Right ventricle myocardium superior (tissue), 1 donor: ENCODE results near the gene QPRT. TPM values are rescaled to one million over a fixed set of nuclear protein-coding genes. Genes with fewer than 3 reads are reported as not detected.
A peak's percentile ranks its signal among the peaks of the same experiment; 100 is the strongest.
"Not testable (repeated sequence)": the region's sequence is repeated elsewhere in the genome, so short reads cannot be mapped to it uniquely, and the experiment has no call there.

ENCODE experiments used
- ATAC-seq: fragments of 200-7000 bp; cut with Tn5 transposase; one replicate; pipeline ENCODE4 v1.9.1; 2020; ENCODE audit warnings: mild to moderate bottlenecking; ENCODE audit not compliant: poor library complexity
- DNase-seq: peaks from one replicate; pipeline ENCODE4 v3.0.0-alpha.2; 2020
- intact Hi-C: fragments of 100-400 bp; cut with DNase I; formaldehyde crosslinking; loops from one replicate; pipeline ENCODE4 v1.11.2; 2022
- total RNA-seq: library from RNA; stranded (reverse); fragmentation: NEBNext Ultra II Directional; extraction: Animal tissue kit (Norgen Biotek cat#: 25700); gene quantifications from one replicate; pipeline ENCODE4 v1.2.1, GENCODE V29; 2021
- donor health status: DM: no; HTN: yes; CAD: no; lungs with severe emphysema.

QPRT gene
- total RNA-seq, 1 donor from 2014 or later, result 31.8 TPM

GRCh38 chr16:29686740-29687332, 7.9 kb downstream of the QPRT start:
- intact Hi-C loops, result no loop called here
- no peak for ATAC-seq

GRCh38 chr16:29687755-29688154, 8.8 kb downstream of the QPRT start:
- intact Hi-C loops, result no loop called here

More at GRCh38 chr16:29686740-29687332, 7.9 kb downstream of the QPRT start:
- no peak for DNase-seq

GRCh38 chr16:29688172-29688571, 9.2 kb downstream of the QPRT start:
- DNase-seq, result no peak
- ATAC-seq, result no peak

More at GRCh38 chr16:29687755-29688154, 8.8 kb downstream of the QPRT start:
- DNase-seq (no peak), ATAC-seq (no peak)

GRCh38 chr16:29689490-29690351, 10.7 kb downstream of the QPRT start:
- intact Hi-C loops, ATAC-seq, DNase-seq: not testable (repeated sequence)

More at GRCh38 chr16:29688172-29688571, 9.2 kb downstream of the QPRT start:
- intact Hi-C loops, result no loop called here

- ATAC-seq, intact Hi-C loops, DNase-seq: not testable (repeated sequence)
Observed at GRCh38 chr16:29692606-29693005, 13.6 kb downstream of the QPRT start.

- DNase-seq (no peak), ATAC-seq (no peak)
- intact Hi-C loops, result loop anchor here (5.0 kb wide), 1 partner anchor 328 kb away; the partner anchor contains the start of gene C16orf92
Observed at GRCh38 chr16:29694384-29695195, 15.6 kb downstream of the QPRT start.

- intact Hi-C loops, result loop anchor here (5.0 kb wide), 1 partner anchor 327 kb away; the partner anchor contains the start of gene C16orf92
- not testable (repeated sequence) for DNase-seq, ATAC-seq
Observed at GRCh38 chr16:29695675-29696074, 16.7 kb downstream of the QPRT start.

GRCh38 chr16:29696881-29697331, 17.9 kb downstream of the QPRT start:
- DNase-seq, result no peak
- intact Hi-C loops, result loop anchor here (5.0 kb wide), 1 partner anchor 325 kb away; the partner anchor contains the start of gene C16orf92
- ATAC-seq, result no peak

GRCh38 chr16:29697391-29697790, 18.4 kb downstream of the QPRT start:
- intact Hi-C loops, result loop anchor here (5.0 kb wide), 1 partner anchor 325 kb away; the partner anchor contains the start of gene C16orf92
- ATAC-seq (no peak), DNase-seq (no peak)

GRCh38 chr16:29698042-29698441, 19.1 kb downstream of the QPRT start:
- intact Hi-C loops, result loop anchor here (5.0 kb wide), 1 partner anchor 324 kb away; the partner anchor contains the start of gene C16orf92
- ATAC-seq, result no peak
- DNase-seq, result no peak

GRCh38 chr16:29698484-29699323, 19.7 kb downstream of the QPRT start:
- intact Hi-C loops, result loop anchor here (5.0 kb wide), 1 partner anchor 324 kb away; the partner anchor contains the start of gene C16orf92
- ATAC-seq (no peak), DNase-seq (no peak)

- intact Hi-C loops, result loop anchor here (5.0 to 10.0 kb wide), 2 partner anchors 145 to 323 kb away; partner anchors contain the start of gene C16orf92
- ATAC-seq (no peak), DNase-seq (no peak)
Observed at GRCh38 chr16:29699324-29700219, 20.6 kb downstream of the QPRT start.

GRCh38 chr16:29700253-29700987, 21.4 kb downstream of the QPRT start:
- intact Hi-C loops, result loop anchor here (10.0 kb wide), 1 partner anchor 144 kb away; no protein-coding TSS in a partner anchor
- DNase-seq (peak; percentile 83), ATAC-seq (peak; percentile 93)

- DNase-seq, result no peak
- ATAC-seq, result no peak
- intact Hi-C loops, result loop anchor here (10.0 kb wide), 1 partner anchor 144 kb away; no protein-coding TSS in a partner anchor
Observed at GRCh38 chr16:29701214-29701555, 22.2 kb downstream of the QPRT start.

- intact Hi-C loops, result loop anchor here (10.0 kb wide), 1 partner anchor 143 kb away; no protein-coding TSS in a partner anchor
- ATAC-seq, result no peak
Observed at GRCh38 chr16:29702269-29702668, 23.3 kb downstream of the QPRT start.

GRCh38 chr16:29705030-29705429, 26.1 kb downstream of the QPRT start:
- no peak for DNase-seq
- intact Hi-C loops, result loop anchor here (10.0 kb wide), 1 partner anchor 140 kb away; no protein-coding TSS in a partner anchor
- ATAC-seq, result no peak

More at GRCh38 chr16:29702269-29702668, 23.3 kb downstream of the QPRT start:
- no peak for DNase-seq
